AG09319 (cell line): ENCODE measurements around the gene AHCYL2.

ENCODE experiments used
- DNase-seq: peaks from one replicate; pipeline ENCODE4 v3.0.0-alpha.2; 2010; ENCODE audit warnings: low read depth; ENCODE audit errors: extremely low read depth
- TF ChIP-seq, protein P1 (sequence below): IDR thresholded peaks from 2 replicates; pipeline ENCODE4 v1.5.1; 2011; ENCODE audit warnings: low read depth, mild to moderate bottlenecking, inconsistent platforms, low read length, moderate library complexity

AHCYL2 gene

DNA sequence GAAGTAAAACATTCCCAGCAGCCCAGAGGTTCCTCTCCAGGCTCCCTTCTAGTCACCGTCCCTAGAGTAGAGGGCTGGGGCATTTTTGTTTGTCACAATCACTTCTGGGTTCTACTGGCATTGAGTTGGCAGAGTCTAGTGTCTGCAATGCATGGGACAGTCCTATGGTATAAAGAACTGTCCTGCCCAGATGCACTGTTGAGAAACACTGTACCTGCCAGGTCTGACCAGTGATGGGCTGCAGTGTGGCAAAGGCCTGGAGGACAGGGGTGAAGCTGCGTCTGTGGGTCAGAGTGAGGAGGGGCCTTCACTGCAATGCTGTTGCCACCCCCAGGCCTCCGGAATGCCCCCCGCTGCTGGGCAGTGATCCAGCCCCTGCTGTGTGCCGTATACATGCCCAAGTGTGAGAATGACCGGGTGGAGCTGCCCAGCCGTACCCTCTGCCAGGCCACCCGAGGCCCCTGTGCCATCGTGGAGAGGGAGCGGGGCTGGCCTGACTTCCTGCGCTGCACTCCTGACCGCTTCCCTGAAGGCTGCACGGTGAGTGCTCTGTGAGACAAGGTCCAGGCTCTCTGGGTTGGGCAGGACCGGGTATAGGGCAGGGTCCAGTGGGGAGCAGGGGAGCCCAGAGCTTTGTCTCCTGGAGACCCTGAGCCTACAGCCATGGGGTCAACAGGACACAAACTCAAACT lies 21.6 kb upstream of the AHCYL2 start:
- TF ChIP-seq, protein P1, sequence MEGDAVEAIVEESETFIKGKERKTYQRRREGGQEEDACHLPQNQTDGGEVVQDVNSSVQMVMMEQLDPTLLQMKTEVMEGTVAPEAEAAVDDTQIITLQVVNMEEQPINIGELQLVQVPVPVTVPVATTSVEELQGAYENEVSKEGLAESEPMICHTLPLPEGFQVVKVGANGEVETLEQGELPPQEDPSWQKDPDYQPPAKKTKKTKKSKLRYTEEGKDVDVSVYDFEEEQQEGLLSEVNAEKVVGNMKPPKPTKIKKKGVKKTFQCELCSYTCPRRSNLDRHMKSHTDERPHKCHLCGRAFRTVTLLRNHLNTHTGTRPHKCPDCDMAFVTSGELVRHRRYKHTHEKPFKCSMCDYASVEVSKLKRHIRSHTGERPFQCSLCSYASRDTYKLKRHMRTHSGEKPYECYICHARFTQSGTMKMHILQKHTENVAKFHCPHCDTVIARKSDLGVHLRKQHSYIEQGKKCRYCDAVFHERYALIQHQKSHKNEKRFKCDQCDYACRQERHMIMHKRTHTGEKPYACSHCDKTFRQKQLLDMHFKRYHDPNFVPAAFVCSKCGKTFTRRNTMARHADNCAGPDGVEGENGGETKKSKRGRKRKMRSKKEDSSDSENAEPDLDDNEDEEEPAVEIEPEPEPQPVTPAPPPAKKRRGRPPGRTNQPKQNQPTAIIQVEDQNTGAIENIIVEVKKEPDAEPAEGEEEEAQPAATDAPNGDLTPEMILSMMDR = no peak
- DNase-seq = no peak

DNA sequence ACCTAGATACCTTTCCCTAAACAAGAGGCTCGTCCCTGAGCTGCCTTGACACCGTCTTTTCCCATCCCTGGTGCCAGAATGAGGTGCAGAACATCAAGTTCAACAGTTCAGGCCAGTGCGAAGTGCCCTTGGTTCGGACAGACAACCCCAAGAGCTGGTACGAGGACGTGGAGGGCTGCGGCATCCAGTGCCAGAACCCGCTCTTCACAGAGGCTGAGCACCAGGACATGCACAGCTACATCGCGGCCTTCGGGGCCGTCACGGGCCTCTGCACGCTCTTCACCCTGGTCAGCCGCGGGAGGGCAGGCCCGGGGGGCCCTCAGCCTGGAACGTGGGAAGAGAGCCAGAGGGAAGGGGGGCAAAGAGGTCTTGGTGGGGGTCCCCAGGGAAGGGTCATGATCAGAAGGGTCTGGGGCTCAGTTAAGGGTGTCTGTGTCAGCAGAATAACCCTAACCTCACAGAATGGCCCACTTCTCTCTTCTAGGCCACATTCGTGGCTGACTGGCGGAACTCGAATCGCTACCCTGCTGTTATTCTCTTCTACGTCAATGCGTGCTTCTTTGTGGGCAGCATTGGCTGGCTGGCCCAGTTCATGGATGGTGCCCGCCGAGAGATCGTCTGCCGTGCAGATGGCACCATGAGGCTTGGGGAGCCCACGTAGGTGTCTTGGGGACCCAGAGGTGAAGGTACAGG lies 19.6 kb upstream of the AHCYL2 start:
- TF ChIP-seq, protein P1 = no peak
- no peak for DNase-seq

DNA sequence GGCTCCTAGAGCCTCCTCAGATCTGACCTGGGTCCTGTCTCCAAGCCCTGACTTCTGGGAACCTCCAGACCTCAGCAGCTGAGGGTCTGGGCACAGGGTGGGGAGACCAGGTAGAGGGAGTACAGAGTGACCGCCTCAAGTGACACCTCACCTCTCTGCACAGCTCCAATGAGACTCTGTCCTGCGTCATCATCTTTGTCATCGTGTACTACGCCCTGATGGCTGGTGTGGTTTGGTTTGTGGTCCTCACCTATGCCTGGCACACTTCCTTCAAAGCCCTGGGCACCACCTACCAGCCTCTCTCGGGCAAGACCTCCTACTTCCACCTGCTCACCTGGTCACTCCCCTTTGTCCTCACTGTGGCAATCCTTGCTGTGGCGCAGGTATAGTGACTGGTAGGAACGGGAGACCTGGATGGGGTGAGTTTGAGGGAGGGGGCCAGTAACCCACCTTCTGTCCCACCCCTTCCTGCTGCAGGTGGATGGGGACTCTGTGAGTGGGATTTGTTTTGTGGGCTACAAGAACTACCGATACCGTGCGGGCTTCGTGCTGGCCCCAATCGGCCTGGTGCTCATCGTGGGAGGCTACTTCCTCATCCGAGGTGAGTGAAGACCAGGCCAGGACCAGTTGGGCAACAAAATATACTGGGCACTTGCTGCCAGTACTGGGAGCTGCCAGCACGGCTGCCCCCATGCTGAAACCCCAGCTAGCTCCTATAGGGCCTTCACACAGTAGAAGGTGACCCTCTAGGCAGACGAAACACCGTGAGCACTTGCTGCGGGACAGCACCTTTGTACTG lies 18.6 kb upstream of the AHCYL2 start:
- DNase-seq = no peak
- TF ChIP-seq, protein P1 = no peak

DNA sequence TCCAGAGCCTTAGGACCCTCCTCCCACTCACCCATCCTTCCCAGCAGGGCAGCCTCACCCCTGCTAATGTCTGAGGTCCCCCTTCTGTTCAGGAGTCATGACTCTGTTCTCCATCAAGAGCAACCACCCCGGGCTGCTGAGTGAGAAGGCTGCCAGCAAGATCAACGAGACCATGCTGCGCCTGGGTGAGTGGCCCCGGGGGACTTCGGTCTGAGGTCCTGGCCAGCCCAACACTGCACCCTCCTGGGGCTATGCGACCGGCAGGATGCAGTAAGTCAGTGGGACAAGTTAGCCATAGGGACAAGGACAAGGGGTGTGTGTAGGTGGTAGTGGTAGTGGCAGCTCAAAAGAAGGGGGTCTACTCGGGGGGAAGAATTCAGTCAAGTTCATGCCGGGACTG lies 16.2 kb upstream of the AHCYL2 start:
- no peak for DNase-seq
- TF ChIP-seq, protein P1 = no peak

DNA sequence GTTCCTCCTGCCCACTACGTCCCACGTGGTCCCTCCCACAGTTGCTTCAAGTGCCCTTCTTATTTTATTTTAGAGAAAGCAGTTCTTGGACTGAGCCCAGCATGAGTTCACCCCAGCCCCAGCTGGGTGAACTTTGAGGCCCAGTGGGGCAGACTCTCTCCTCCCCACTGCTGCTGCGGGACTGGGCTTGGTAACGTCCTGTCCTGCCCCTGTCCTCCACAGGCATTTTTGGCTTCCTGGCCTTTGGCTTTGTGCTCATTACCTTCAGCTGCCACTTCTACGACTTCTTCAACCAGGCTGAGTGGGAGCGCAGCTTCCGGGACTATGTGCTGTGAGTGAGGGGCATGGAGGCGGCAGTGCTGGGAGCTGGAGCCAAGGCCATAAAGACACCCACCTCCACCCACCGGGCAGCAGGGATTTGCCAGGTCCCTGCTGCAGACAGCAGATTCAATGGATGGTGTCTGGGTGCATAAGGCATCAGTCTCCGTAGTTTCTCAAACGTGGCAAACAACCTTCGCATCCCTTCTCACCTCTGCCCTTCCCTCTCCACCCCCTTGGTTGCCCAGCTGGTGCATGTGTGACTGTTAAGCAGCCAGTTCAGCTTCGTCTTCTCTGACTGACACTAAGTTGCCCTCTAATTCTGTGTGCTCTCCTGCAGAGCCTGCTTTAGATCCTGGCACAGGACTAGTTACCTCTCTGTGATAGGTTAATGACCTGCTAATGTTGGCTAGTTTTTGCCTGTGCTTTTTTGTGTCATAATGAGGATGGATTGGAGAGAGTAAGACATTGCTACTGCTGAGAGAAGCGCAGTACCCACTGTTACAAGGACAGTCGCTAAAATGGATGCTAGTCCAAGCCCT lies 15.5 kb upstream of the AHCYL2 start:
- no peak for DNase-seq
- TF ChIP-seq, protein P1 = no peak

DNA sequence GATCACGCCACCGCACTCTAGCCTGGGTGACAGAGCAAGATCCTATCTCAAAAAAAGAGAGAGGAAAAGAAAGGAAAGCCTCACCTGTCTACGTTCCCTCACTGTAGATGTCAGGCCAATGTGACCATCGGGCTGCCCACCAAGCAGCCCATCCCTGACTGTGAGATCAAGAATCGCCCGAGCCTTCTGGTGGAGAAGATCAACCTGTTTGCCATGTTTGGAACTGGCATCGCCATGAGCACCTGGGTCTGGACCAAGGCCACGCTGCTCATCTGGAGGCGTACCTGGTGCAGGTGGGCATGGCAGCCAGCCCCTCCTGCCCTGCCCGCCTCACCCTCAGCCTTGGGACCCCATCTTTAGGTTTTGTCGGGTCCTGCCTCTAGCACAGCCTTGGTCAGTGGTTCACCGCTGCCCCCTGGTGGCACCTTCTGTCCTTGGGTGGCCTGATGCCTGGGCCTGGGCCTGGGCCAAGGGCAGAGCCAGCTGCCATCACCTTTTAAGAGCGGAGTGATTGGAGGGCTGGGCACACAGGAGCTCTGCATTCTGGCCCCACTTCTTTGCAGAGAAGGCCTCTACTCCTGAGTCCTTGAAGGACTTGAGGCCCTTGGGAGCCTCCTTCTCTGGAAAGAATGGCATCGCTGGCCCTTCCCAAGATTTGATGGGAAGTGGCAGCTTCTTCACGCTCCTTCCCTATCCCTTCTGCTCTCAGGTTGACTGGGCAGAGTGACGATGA lies 14.4 kb upstream of the AHCYL2 start:
- TF ChIP-seq, protein P1 = peak; percentile 83
- no peak for DNase-seq
